Right forelimb (tissue), 1 donor: ENCODE results near the gene SMOC2.
"Not testable (repeated sequence)": the region's sequence is repeated elsewhere in the genome, so short reads cannot be mapped to it uniquely, and the experiment has no call there.

Source experiments
- DNase-seq: peaks from one replicate; pipeline ENCODE4 v3.0.0-alpha.2; 2018

The SMOC2 gene

GRCh38 chr6:168666699-168667427 is 225.9 kb downstream of the SMOC2 start:
- DNase-seq: peak; percentile 9

- DNase-seq: no peak
These were observed 226.4 kb downstream of the SMOC2 start for GRCh38 chr6:168667428-168667805.

GRCh38 chr6:168670401-168670985 is 229.5 kb downstream of the SMOC2 start:
- peak; percentile 36 for DNase-seq

- DNase-seq: peak; percentile 26
These were observed 230.3 kb downstream of the SMOC2 start for GRCh38 chr6:168671028-168671862.

- DNase-seq: no peak
These were observed 231.0 kb downstream of the SMOC2 start for GRCh38 chr6:168671863-168672546.

- DNase-seq: no peak
These were observed 233.6 kb downstream of the SMOC2 start for GRCh38 chr6:168674595-168674994.

- no peak for DNase-seq
These were observed 234.4 kb downstream of the SMOC2 start for GRCh38 chr6:168675375-168675774.

- no peak for DNase-seq
These were observed 235.1 kb downstream of the SMOC2 start for GRCh38 chr6:168675933-168676551.

GRCh38 chr6:168676552-168677322 is 235.8 kb downstream of the SMOC2 start:
- no peak for DNase-seq

GRCh38 chr6:168677323-168677781 is 236.4 kb downstream of the SMOC2 start:
- DNase-seq: not testable (repeated sequence)

GRCh38 chr6:168678077-168678476 is 237.1 kb downstream of the SMOC2 start:
- no peak for DNase-seq

- DNase-seq: no peak
These were observed 237.6 kb downstream of the SMOC2 start for GRCh38 chr6:168678588-168678987.

- no peak for DNase-seq
These were observed 240.8 kb downstream of the SMOC2 start for GRCh38 chr6:168681748-168682147.

- no peak for DNase-seq
These were observed 242.6 kb downstream of the SMOC2 start for GRCh38 chr6:168683621-168684020.

- DNase-seq: no peak
These were observed 243.5 kb downstream of the SMOC2 start for GRCh38 chr6:168684471-168684870.

- no peak for DNase-seq
These were observed 243.9 kb downstream of the SMOC2 start for GRCh38 chr6:168684906-168685305.

GRCh38 chr6:168686029-168686738 is 245.2 kb downstream of the SMOC2 start:
- no peak for DNase-seq

- no peak for DNase-seq
These were observed 246.1 kb downstream of the SMOC2 start for GRCh38 chr6:168686831-168687730.

- DNase-seq: no peak
These were observed 249.3 kb downstream of the SMOC2 start for GRCh38 chr6:168690271-168690670.

- peak; percentile 28 for DNase-seq
These were observed 250.8 kb downstream of the SMOC2 start for GRCh38 chr6:168691774-168692173.
